ENCODE results near the gene NEBL. TPM values are rescaled to one million over a fixed set of nuclear protein-coding genes. Genes with fewer than 3 reads are reported as not detected.

NEBL gene
- total RNA-seq, 1 experiment from 2014 or later = 16.6 TPM

GRCh38 chr10:20933705-20934104, 36.6 kb upstream of the NEBL start:
- no TSS peak for BruUV-seq (replicated peaks)
- CTCF ChIA-PET = no interaction called here
- TF ChIP-seq TCF7L2 (IDR thresholded peaks at IDR 0.05; ENCODE audit: borderline replicate concordance, extremely low read depth, insufficient read depth, insufficient read length) = no peak
- no peak for TF ChIP-seq ZFX (IDR thresholded peaks at IDR 0.05)
- no peak for TF ChIP-seq EZH2phosphoT487 (IDR thresholded peaks at IDR 0.05; ENCODE audit: borderline replicate concordance)
- TF ChIP-seq ZBTB33 (IDR thresholded peaks at IDR 0.05; ENCODE audit: extremely low read depth, insufficient replicate concordance, low read length) = no peak
- TF ChIP-seq SP1 (IDR thresholded peaks at IDR 0.05; ENCODE audit: low read depth) = no peak
- no peak for TF ChIP-seq RAD21 (IDR thresholded peaks at IDR 0.05; ENCODE audit: low read depth)
- TF ChIP-seq ELF1 (IDR thresholded peaks at IDR 0.05; ENCODE audit: borderline replicate concordance, low read depth) = no peak
- no peak for TF ChIP-seq REST (IDR thresholded peaks at IDR 0.05; ENCODE audit: low read depth)
- no peak for TF ChIP-seq ATF3 (IDR thresholded peaks at IDR 0.05)
- TF ChIP-seq JUND (IDR thresholded peaks at IDR 0.05) = no peak
- TF ChIP-seq POLR2A (IDR thresholded peaks at IDR 0.05; ENCODE audit: borderline replicate concordance, extremely low read depth, insufficient read depth, insufficient read length) = no peak
- TF ChIP-seq FOSL1 (IDR thresholded peaks at IDR 0.05; ENCODE audit: low read depth) = no peak
- no peak for TF ChIP-seq YY1 (IDR thresholded peaks at IDR 0.05; ENCODE audit: extremely low read depth, insufficient replicate concordance, low read depth, low read length)
- no peak for TF ChIP-seq ZNF274 (IDR thresholded peaks at IDR 0.05; ENCODE audit: low read depth, low read length)
- TF ChIP-seq POLR2AphosphoS5 (IDR thresholded peaks at IDR 0.05; ENCODE audit: low read depth, low read length) = no peak
- no peak for TF ChIP-seq EGR1 (IDR thresholded peaks at IDR 0.05; ENCODE audit: low read depth)
- no peak for TF ChIP-seq MAX (IDR thresholded peaks at IDR 0.05)
- TF ChIP-seq SRF (IDR thresholded peaks at IDR 0.05; ENCODE audit: low read depth) = no peak
- H3K27me3 ChIP-seq (ENCODE audit: insufficient read depth, low read length) = no peaks in the 10 kb centered on the region
- ATAC-seq (no peak), DNase-seq (ENCODE audit: low read depth, low spot score) (no peak)
- no peaks in the 10 kb centered on the region for H4K20me1 ChIP-seq (ENCODE audit: insufficient read depth)
- intact Hi-C loops (cut with micrococcal nuclease) = no loop called here
- H3K9me2 ChIP-seq (ENCODE audit: insufficient read depth) = no peaks in the 10 kb centered on the region
- no peaks in the 10 kb centered on the region for H3K36me3 ChIP-seq (ENCODE audit: control insufficient read depth in 1 of 2, insufficient read depth in 2 of 2, low read length in 2 of 2)
- no peak overlapping the region for H3K27ac ChIP-seq (ENCODE audit: low read depth, low read length)
- no peaks in the 10 kb centered on the region for H3K9me3 ChIP-seq (ENCODE audit: control insufficient read depth in 1 of 2, insufficient read depth in 1 of 2, low read depth in 1 of 2, low read length in 2 of 2)
- no peaks in the 10 kb centered on the region for H3K4me1 ChIP-seq (ENCODE audit: control insufficient read depth in 1 of 2, insufficient read depth in 2 of 2, low read length in 2 of 2)
- H3K9ac ChIP-seq (ENCODE audit: low read length) = no peak overlapping the region
- RAD21 ChIA-PET (ENCODE audit: low non-redundant PET in 1 of 2, low total read pairs in 2 of 2, uncharacterized antibody in 2 of 2, unreplicated experiment in 2 of 2) = no interaction called here
- POLR2A ChIA-PET = no interaction called here
- H2AFZ ChIP-seq (ENCODE audit: low read depth, low read length, poor library complexity, severe bottlenecking) = no peak overlapping the region
- no peaks in the 10 kb centered on the region for H3K79me2 ChIP-seq (ENCODE audit: insufficient read depth, low read length)
- no peak overlapping the region for H3K4me2 ChIP-seq (ENCODE audit: low read length)
- H3K4me3 ChIP-seq (replicated peaks in 1 of 2; ENCODE audit: low read depth in 1 of 2, low read length in 2 of 2) = no peak overlapping the region

Data from HCT116 (cell line).